Hepatocyte (in vitro differentiated cells): ENCODE measurements around the gene AGA. TPM values are rescaled to one million over a fixed set of nuclear protein-coding genes. Genes with fewer than 3 reads are reported as not detected.

Source experiments
- DNase-seq: peaks from one replicate; pipeline ENCODE4 v3.0.0-alpha.2; 2016; ENCODE audit warnings: low spot score
- H2AFZ ChIP-seq: fragments of 200-600 bp; sonication (generic); 2 replicates; pipeline ENCODE4 v1.6.0; 2016; ENCODE audit warnings: antibody characterized with exemption, mild to moderate bottlenecking
- H3K27ac ChIP-seq: fragments of 200-600 bp; sonication (generic); 2 replicates; pipeline ENCODE4 v1.5.1; 2016; ENCODE audit warnings: mild to moderate bottlenecking
- H3K27me3 ChIP-seq: fragments of 200-600 bp; sonication (generic); 2 replicates; pipeline ENCODE4 v1.6.1; 2016
- H3K36me3 ChIP-seq: fragments of 200-600 bp; sonication (generic); replicated peaks from 2 replicates; pipeline ENCODE4 v1.5.1; 2016; ENCODE audit warnings: low read depth; ENCODE audit not compliant: insufficient read depth
- H3K4me1 ChIP-seq: fragments of 200-600 bp; sonication (generic); 2 replicates; pipeline ENCODE4 v1.5.1; 2016; ENCODE audit warnings: mild to moderate bottlenecking, moderate library complexity; ENCODE audit not compliant: insufficient read depth
- H3K4me2 ChIP-seq: fragments of 200-600 bp; sonication (generic); 2 replicates; pipeline ENCODE4 v1.6.0; 2016
- H3K4me3 ChIP-seq: fragments of 200-600 bp; sonication (generic); 2 replicates; pipeline ENCODE4 v1.5.1; 2016; ENCODE audit warnings: mild to moderate bottlenecking
- H3K79me2 ChIP-seq: fragments of 200-600 bp; sonication (generic); 2 replicates; pipeline ENCODE4 v1.6.0; 2017; ENCODE audit warnings: mild to moderate bottlenecking
- H3K9me2 ChIP-seq: fragments of 200-600 bp; sonication (generic); replicated peaks from 2 replicates; pipeline ENCODE4 v1.6.0; 2017; ENCODE audit warnings: mild to moderate bottlenecking; ENCODE audit not compliant: insufficient read depth
- H3K9me3 ChIP-seq: fragments of 200-600 bp; sonication (generic); 2 replicates; pipeline ENCODE4 v1.5.1; 2016; ENCODE audit warnings: low read depth, mild to moderate bottlenecking
- H4K20me1 ChIP-seq: fragments of 200-600 bp; sonication (generic); 2 replicates; pipeline ENCODE4 v1.6.0; 2016; ENCODE audit warnings: mild to moderate bottlenecking; ENCODE audit not compliant: insufficient read depth, poor library complexity, severe bottlenecking
- CTCF ChIP-seq: fragments of 200-600 bp; sonication (generic); IDR thresholded peaks from 2 replicates; pipeline ENCODE4 v1.5.1; 2016; ENCODE audit warnings: antibody characterized with exemption, mild to moderate bottlenecking; ENCODE audit not compliant: poor library complexity
- EZH2 ChIP-seq: fragments of 200-600 bp; sonication (generic); IDR thresholded peaks from 2 replicates; pipeline ENCODE4 v1.6.1; 2016; ENCODE audit warnings: antibody characterized with exemption, mild to moderate bottlenecking, borderline replicate concordance
- EZH2phosphoT487 ChIP-seq: fragments of 200-600 bp; sonication (generic); IDR thresholded peaks from one replicate; pipeline ENCODE4 v1.6.1; 2018; ENCODE audit warnings: antibody characterized with exemption, mild to moderate bottlenecking, low read depth, moderate library complexity; ENCODE audit not compliant: unreplicated experiment, severe bottlenecking
- WGBS: methylation state at CpG from one replicate; pipeline ENCODE4 v1.1.6; 2016; ENCODE audit warnings: low lambda C conversion rate; ENCODE audit errors: missing lambda C conversion rate; 5-methylcytosine and 5-hydroxymethylcytosine counted together
- polyA plus RNA-seq: library from polyadenylated mRNA; unstranded; fragments of >200 nt; fragmentation: Nextera tagmentation; extraction: Ambion mirVana; gene quantifications from 2 replicates; pipeline ENCODE4 v1.2.1, GENCODE V29; 2016
- total RNA-seq: library from RNA; depleted of rRNA; stranded (reverse); fragments of >200 nt; gene quantifications from 2 replicates; pipeline ENCODE4 v1.2.3, GENCODE V29; 2014

The AGA gene
- total and polyA plus RNA-seq, 2 experiments from 2014 or later = 29.5 to 43.8 TPM

GRCh38 chr4:177385576-177386277 is 56.5 kb downstream of the AGA start:
- H3K9me3 ChIP-seq = no peaks in the 10 kb centered on the region
- no peak for DNase-seq
- no peaks in the 10 kb centered on the region for H3K4me1 ChIP-seq
- 80% methylated on average over 2 of the region's 2 CpGs for WGBS
- no peak for TF ChIP-seq EZH2
- TF ChIP-seq EZH2phosphoT487 = no peak
- no peak for TF ChIP-seq CTCF
- H4K20me1 ChIP-seq = no peaks in the 10 kb centered on the region
- H3K36me3 ChIP-seq = no peaks in the 10 kb centered on the region
- no peak overlapping the region for H3K4me3 ChIP-seq
- H3K27ac ChIP-seq = no peak overlapping the region
- no peaks in the 10 kb centered on the region for H3K27me3 ChIP-seq
- no peaks in the 10 kb centered on the region for H3K79me2 ChIP-seq
- H2AFZ ChIP-seq = no peak overlapping the region
- H3K9me2 ChIP-seq = no peaks in the 10 kb centered on the region
- no peak overlapping the region for H3K4me2 ChIP-seq

GRCh38 chr4:177384856-177385397 is 57.3 kb downstream of the AGA start:
- Histone ChIP-seq H2AFZ (no peak overlapping the region), H4K20me1 (no peaks in the 10 kb centered on the region), H3K4me2 (no peak overlapping the region), H3K27ac (no peak overlapping the region), H3K27me3 (no peaks in the 10 kb centered on the region), H3K4me3 (no peak overlapping the region), H3K36me3 (no peaks in the 10 kb centered on the region), H3K9me3 (no peaks in the 10 kb centered on the region), H3K9me2 (no peaks in the 10 kb centered on the region), H3K79me2 (no peaks in the 10 kb centered on the region), H3K4me1 (no peaks in the 10 kb centered on the region)
- 70% methylated on average over 4 of the region's 4 CpGs for WGBS
- DNase-seq = no peak
- TF ChIP-seq EZH2phosphoT487 (no peak), EZH2 (no peak), CTCF (no peak)

GRCh38 chr4:177381762-177382310 is 60.4 kb downstream of the AGA start:
- no peak overlapping the region for H3K4me2 ChIP-seq
- no peaks in the 10 kb centered on the region for H3K9me2 ChIP-seq
- TF ChIP-seq CTCF (no peak), EZH2phosphoT487 (no peak), EZH2 (no peak)
- no peak overlapping the region for H2AFZ ChIP-seq
- no peaks in the 10 kb centered on the region for H4K20me1 ChIP-seq
- H3K4me3 ChIP-seq = no peak overlapping the region
- DNase-seq = no peak
- H3K27me3 ChIP-seq = no peaks in the 10 kb centered on the region
- H3K4me1 ChIP-seq = no peaks in the 10 kb centered on the region
- H3K79me2 ChIP-seq = no peaks in the 10 kb centered on the region
- no peak overlapping the region for H3K27ac ChIP-seq
- no peaks in the 10 kb centered on the region for H3K9me3 ChIP-seq
- H3K36me3 ChIP-seq = no peaks in the 10 kb centered on the region
- 98% methylated on average over 13 of the region's 13 CpGs for WGBS

Other genes with a start within 250 kb of the AGA start
- 2.0 and 2.1 TPM in 2 replicates for gene NEIL3, start 132.6 kb downstream of the AGA start, total RNA-seq
- 0.87 and 1.3 TPM in 2 replicates for gene NEIL3, start 132.6 kb downstream of the AGA start, polyA plus RNA-seq